Measurements from ENCODE around the gene PITPNM2. TPM values are rescaled to one million over a fixed set of nuclear protein-coding genes. Genes with fewer than 3 reads are reported as not detected.
"Not testable (repeated sequence)": the region's sequence is repeated elsewhere in the genome, so short reads cannot be mapped to it uniquely, and the experiment has no call there.

PITPNM2 gene
- total and polyA plus RNA-seq, 2 experiments from 2014 or later: 0.82 to 3.0 TPM

GRCh38 chr12:123104809-123105208, 46.1 kb downstream of the PITPNM2 start:
- H3K4me3 ChIP-seq: no peak overlapping the region; the same call in 1 of the 2 replicates
- H2AFZ ChIP-seq: peak overlapping the region; percentile 3; the same call in 1 of the 2 replicates
- H3K4me1 Mint-ChIP-seq: peaks cover 57% of the 10 kb centered on the region
- peaks cover 12% of the 10 kb centered on the region for H3K27me3 Mint-ChIP-seq (ENCODE audit: insufficient read depth, low read depth, poor library complexity)
- ATAC-seq (no peak), DNase-seq (ENCODE audit: low spot score) (no peak)
- H3F3A ChIP-seq (replicated peaks; ENCODE audit: low read depth): no peaks in the 10 kb centered on the region; the same call in 1 of the 2 replicates
- H3K4me3 Mint-ChIP-seq: no peak overlapping the region; the same call in 2 of the 3 replicates
- no peaks in the 10 kb centered on the region for H4K20me1 ChIP-seq (replicated peaks; ENCODE audit: insufficient read depth)
- peaks cover 52% of the 10 kb centered on the region for H3K4me1 ChIP-seq (ENCODE audit: insufficient read depth)
- H3K36me3 ChIP-seq (ENCODE audit: insufficient read depth): no peaks in the 10 kb centered on the region
- TF ChIP-seq POLR2AphosphoS5 (IDR thresholded peaks at IDR 0.05; ENCODE audit: low read depth): no peak
- no peak for TF ChIP-seq ETS1 (IDR thresholded peaks at IDR 0.05)
- TF ChIP-seq REST (IDR thresholded peaks at IDR 0.05; ENCODE audit: unreplicated experiment): no peak
- TF ChIP-seq NANOG (IDR thresholded peaks at IDR 0.05; ENCODE audit: borderline replicate concordance): no peak
- TF ChIP-seq EZH2phosphoT487 (IDR thresholded peaks at IDR 0.05; ENCODE audit: unreplicated experiment): no peak
- no peak for TF ChIP-seq JUNB (IDR thresholded peaks at IDR 0.05; ENCODE audit: unreplicated experiment)
- TF ChIP-seq STAT1 (IDR thresholded peaks at IDR 0.05; ENCODE audit: unreplicated experiment): no peak
- no peak for TF ChIP-seq CTCF (conservative IDR thresholded peaks at IDR 0.05; ENCODE audit: low read depth in 2 of 2)
- H3K27ac Mint-ChIP-seq: peak overlapping the region; percentile 2; the same call in 1 of the 2 replicates
- H3K36me3 Mint-ChIP-seq (ENCODE audit: low read depth): no peaks in the 10 kb centered on the region; the same call in 2 of the 3 replicates
- H3K27ac ChIP-seq (ENCODE audit: low read depth): peak overlapping the region; percentile 85
- H3K9me2 ChIP-seq (ENCODE audit: insufficient read depth): no peaks in the 10 kb centered on the region
- no peaks in the 10 kb centered on the region for H3K79me2 ChIP-seq (replicated peaks; ENCODE audit: insufficient read depth)
- H3K9me3 Mint-ChIP-seq: no peaks in the 10 kb centered on the region
- peak overlapping the region; percentile 55; the same call in 1 of the 2 replicates for H3K4me2 ChIP-seq
- no peaks in the 10 kb centered on the region for H3K27me3 ChIP-seq (ENCODE audit: insufficient read depth)

DNA sequence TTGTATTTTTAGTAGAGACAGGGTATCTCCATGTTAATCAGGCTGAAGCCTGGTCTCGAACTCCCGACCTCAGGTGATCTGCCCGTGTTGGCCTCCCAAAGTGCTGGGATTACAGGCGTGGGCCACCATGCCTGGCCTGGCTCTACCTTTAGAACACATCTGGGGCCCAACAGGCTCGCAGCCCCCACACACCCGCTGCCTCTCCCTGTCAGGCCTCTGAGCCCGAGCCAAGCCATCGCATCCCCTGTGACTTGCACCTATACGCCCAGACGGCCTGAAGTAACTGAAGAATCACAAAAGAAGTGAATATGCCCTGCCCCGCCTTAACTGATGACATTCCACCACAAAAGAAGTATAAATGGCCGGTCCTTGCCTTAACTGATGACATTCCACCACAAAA, 46.8 kb downstream of the PITPNM2 start:
- H3K79me2 ChIP-seq (replicated peaks; ENCODE audit: insufficient read depth); H3K27me3 ChIP-seq (ENCODE audit: insufficient read depth); H3K9me2 ChIP-seq (ENCODE audit: insufficient read depth); H3K4me3 Mint-ChIP-seq; DNase-seq (ENCODE audit: low spot score); H3K4me3 ChIP-seq; H3K4me2 ChIP-seq; H4K20me1 ChIP-seq (replicated peaks; ENCODE audit: insufficient read depth); H3K36me3 Mint-ChIP-seq (ENCODE audit: low read depth); H2AFZ ChIP-seq; ATAC-seq; H3K36me3 ChIP-seq (ENCODE audit: insufficient read depth); H3F3A ChIP-seq (replicated peaks; ENCODE audit: low read depth); H3K9me3 Mint-ChIP-seq: not testable (repeated sequence)
- Mint-ChIP-seq H3K27ac (0 out of 2 replicates have a peak overlapping the region, but pooled peaks have one; percentile 30), H3K4me1 (peaks cover 57% of the 10 kb centered on the region), H3K27me3 (ENCODE audit: insufficient read depth, low read depth, poor library complexity) (peaks cover 12% of the 10 kb centered on the region)
- Histone ChIP-seq H3K27ac (ENCODE audit: low read depth) (peak overlapping the region; percentile 72; the same call in 1 of the 2 replicates), H3K4me1 (ENCODE audit: insufficient read depth) (peaks cover 52% of the 10 kb centered on the region)

All from GM23338 (cell line).